Neural cell (in vitro differentiated cells): Measurements from ENCODE around the gene PCDHGC3. TPM values are rescaled to one million over a fixed set of nuclear protein-coding genes. Genes with fewer than 3 reads are reported as not detected.

Source experiments
- H2AFZ ChIP-seq: fragments of 200-600, 300-800 bp; sonication (generic), shearing (Covaris generic); 2 replicates; pipeline ENCODE4 v1.6.0; 2014; ENCODE audit warnings: low read depth, mild to moderate bottlenecking, antibody characterized with exemption, low read length, moderate library complexity
- H3F3A ChIP-seq: fragments of 200-600 bp; shearing (Covaris generic); 2 replicates; pipeline ENCODE4 v1.6.1; 2016; ENCODE audit warnings: mild to moderate bottlenecking, moderate library complexity, mixed read lengths, antibody characterized with exemption, low read length; ENCODE audit not compliant: insufficient read depth, poor library complexity, severe bottlenecking
- H3K27ac ChIP-seq: fragments of 200-600, 300-800 bp; sonication (generic), shearing (Covaris generic); 2 replicates; pipeline ENCODE4 v1.5.1; 2014; ENCODE audit warnings: mild to moderate bottlenecking, low read length, moderate library complexity
- H3K27me3 ChIP-seq: fragments of 300-800, 200-600 bp; sonication (generic), shearing (Covaris generic); 2 replicates; pipeline ENCODE4 v1.6.0; 2014; ENCODE audit warnings: mild to moderate bottlenecking, low read depth, low read length, moderate library complexity; ENCODE audit not compliant: insufficient read depth
- H3K36me3 ChIP-seq: fragments of 300-800, 200-600 bp; sonication (generic), shearing (Covaris generic); 2 replicates; pipeline ENCODE4 v1.5.1; 2014; ENCODE audit warnings: mild to moderate bottlenecking, antibody characterized with exemption, low read length, moderate library complexity; ENCODE audit not compliant: insufficient read depth
- H3K4me2 ChIP-seq: fragments of 300-800, 200-600 bp; sonication (generic), shearing (Covaris generic); 2 replicates; pipeline ENCODE4 v1.6.0; 2014; ENCODE audit warnings: mild to moderate bottlenecking, low read length
- H3K4me3 ChIP-seq: fragments of 300-800, 200-600 bp; sonication (generic), shearing (Covaris generic); 2 replicates; pipeline ENCODE4 v1.5.1; 2014; ENCODE audit warnings: mild to moderate bottlenecking, low read length, moderate library complexity
- H3K79me2 ChIP-seq: fragments of 200-600 bp; shearing (Covaris generic); replicated peaks from 2 replicates; pipeline ENCODE4 v1.6.0; 2014; ENCODE audit warnings: mild to moderate bottlenecking, low read length, moderate library complexity; ENCODE audit not compliant: insufficient read depth
- H3K9ac ChIP-seq: fragments of 300-800, 200-600 bp; sonication (generic), shearing (Covaris generic); 2 replicates; pipeline ENCODE4 v1.6.1; 2016; ENCODE audit warnings: mild to moderate bottlenecking, low read length, mixed read lengths
- H3K9me2 ChIP-seq: fragments of 200-600 bp; shearing (Covaris generic); 2 replicates; pipeline ENCODE4 v1.6.1; 2016; ENCODE audit warnings: mild to moderate bottlenecking, low read length, mixed read lengths; ENCODE audit not compliant: insufficient read depth
- H3K9me3 ChIP-seq: fragments of 200-600, 300-800 bp; sonication (generic), shearing (Covaris generic); 2 replicates; pipeline ENCODE4 v1.6.1; 2016; ENCODE audit warnings: mild to moderate bottlenecking, mixed run types, low read length, moderate library complexity, mixed read lengths
- H4K20me1 ChIP-seq: fragments of 200-600 bp; shearing (Covaris generic); 2 replicates; pipeline ENCODE4 v1.6.1; 2016; ENCODE audit warnings: mild to moderate bottlenecking, mixed run types; ENCODE audit not compliant: insufficient read depth
- EP300 ChIP-seq: fragments of 450-650 bp; conservative IDR thresholded peaks from 2 replicates; pipeline ENCODE4 v1.6.1; 2014; ENCODE audit warnings: antibody characterized with exemption, mild to moderate bottlenecking, moderate library complexity; ENCODE audit not compliant: poor library complexity, severe bottlenecking
- POLR2AphosphoS5 ChIP-seq: IDR thresholded peaks from 2 replicates; pipeline ENCODE4 v1.6.1; 2012
- RAD21 ChIP-seq: fragments of 450-650 bp; conservative IDR thresholded peaks from 2 replicates; pipeline ENCODE4 v1.6.1; 2014; ENCODE audit warnings: antibody characterized with exemption, mild to moderate bottlenecking, moderate library complexity
- REST ChIP-seq: IDR thresholded peaks from 2 replicates; pipeline ENCODE4 v1.6.1; 2012; ENCODE audit warnings: borderline replicate concordance
- SMC3 ChIP-seq: fragments of 450-650 bp; conservative IDR thresholded peaks from 2 replicates; pipeline ENCODE4 v1.6.1; 2014; ENCODE audit warnings: antibody characterized with exemption, mild to moderate bottlenecking, moderate library complexity; ENCODE audit not compliant: poor library complexity
- TAF1 ChIP-seq: IDR thresholded peaks from 2 replicates; pipeline ENCODE4 v1.6.1; 2012; ENCODE audit warnings: low read depth
- polyA plus RNA-seq: library from polyadenylated mRNA; depleted of rRNA; stranded (reverse); fragments of >200 nt; gene quantifications from 2 replicates; pipeline ENCODE4 v1.2.3, GENCODE V29; 2014

Gene PCDHGC3
- polyA plus RNA-seq, 1 donor from 2014 or later: 2.1 TPM

GRCh38 chr5:141434006-141434405 lies 41.8 kb upstream of the PCDHGC3 start:
- Histone ChIP-seq H3K36me3 (peaks cover 20% of the 10 kb centered on the region), H3K27me3 (no peaks in the 10 kb centered on the region), H3K4me3 (no peak overlapping the region), H3K4me2 (no peak overlapping the region), H3F3A (no peaks in the 10 kb centered on the region), H3K27ac (no peak overlapping the region), H4K20me1 (no peaks in the 10 kb centered on the region), H3K9me2 (no peaks in the 10 kb centered on the region), H3K9me3 (peaks cover 46% of the 10 kb centered on the region), H3K79me2 (peaks cover 21% of the 10 kb centered on the region), H3K9ac (no peak overlapping the region), H2AFZ (no peak overlapping the region)
- no peak for TF ChIP-seq POLR2AphosphoS5
- no peak for TF ChIP-seq REST
- no peak for TF ChIP-seq EP300
- no peak for TF ChIP-seq RAD21

DNA sequence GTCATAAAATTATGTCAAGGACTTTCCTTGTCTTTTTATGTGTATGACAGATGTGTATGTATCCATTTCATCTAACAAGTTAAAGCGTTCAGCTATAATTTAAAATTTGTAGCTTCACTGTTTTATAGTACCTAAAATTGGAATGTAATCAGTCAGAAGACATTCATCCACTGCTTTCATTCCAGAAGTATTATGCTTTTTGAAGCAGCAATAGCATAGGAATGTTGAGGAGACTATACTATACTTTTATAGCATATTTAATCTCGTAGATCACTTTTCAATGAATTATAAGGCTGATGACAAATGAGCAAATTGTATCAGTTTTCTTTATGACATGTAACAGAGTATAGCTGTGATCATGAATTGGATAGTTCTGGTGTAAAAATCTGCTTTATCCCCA lies 38.5 kb upstream of the PCDHGC3 start:
- TF ChIP-seq RAD21 (no peak), POLR2AphosphoS5 (no peak), REST (no peak), SMC3 (no peak), TAF1 (no peak), EP300 (no peak)
- Histone ChIP-seq H3K27ac (no peak overlapping the region), H3K9me2 (no peaks in the 10 kb centered on the region), H3K36me3 (peaks cover 17% of the 10 kb centered on the region), H3F3A (no peaks in the 10 kb centered on the region), H3K4me3 (no peak overlapping the region), H3K9me3 (peaks cover 53% of the 10 kb centered on the region), H3K79me2 (peaks cover 23% of the 10 kb centered on the region), H3K4me2 (no peak overlapping the region), H4K20me1 (no peaks in the 10 kb centered on the region), H3K9ac (no peak overlapping the region), H2AFZ (no peak overlapping the region), H3K27me3 (no peaks in the 10 kb centered on the region)

GRCh38 chr5:141439411-141440141 lies 36.2 kb upstream of the PCDHGC3 start:
- TF ChIP-seq POLR2AphosphoS5: no peak
- Histone ChIP-seq H4K20me1 (no peaks in the 10 kb centered on the region), H3K79me2 (peaks cover 33% of the 10 kb centered on the region), H3K9ac (no peak overlapping the region), H3K27ac (no peak overlapping the region), H3K27me3 (no peaks in the 10 kb centered on the region), H3K9me2 (no peaks in the 10 kb centered on the region), H3K36me3 (peaks cover 18% of the 10 kb centered on the region), H3K4me3 (no peak overlapping the region), H3K4me2 (no peak overlapping the region), H3K9me3 (peaks cover 43% of the 10 kb centered on the region), H3F3A (no peaks in the 10 kb centered on the region), H2AFZ (no peak overlapping the region)
